DOHH2 (cell line): ENCODE results near the gene CTIF.

Source experiments
- H3F3A ChIP-seq: fragments of 200-600 bp; sonication (generic), shearing (Covaris generic); 2 replicates; pipeline ENCODE4 v1.6.0; 2016; ENCODE audit warnings: antibody characterized with exemption, mild to moderate bottlenecking; ENCODE audit not compliant: control insufficient read depth, insufficient read depth
- H3K27ac ChIP-seq: fragments of 200-600 bp; sonication (generic); 2 replicates; pipeline ENCODE4 v1.5.1; 2014; ENCODE audit warnings: low read depth, mild to moderate bottlenecking, low read length, moderate library complexity
- H3K27me3 ChIP-seq: fragments of 200-600 bp; sonication (generic); 2 replicates; pipeline ENCODE4 v1.6.1; 2014; ENCODE audit warnings: mild to moderate bottlenecking, low read length, mixed read lengths; ENCODE audit not compliant: control insufficient read depth
- H3K36me3 ChIP-seq: fragments of 200-600 bp; sonication (generic); 2 replicates; pipeline ENCODE4 v1.6.1; 2014; ENCODE audit warnings: mild to moderate bottlenecking, low read length, moderate library complexity, mixed read lengths; ENCODE audit not compliant: control insufficient read depth
- H3K4me1 ChIP-seq: fragments of 200-600 bp; sonication (generic); 2 replicates; pipeline ENCODE4 v1.6.1; 2014; ENCODE audit warnings: mild to moderate bottlenecking, low read length, mixed read lengths; ENCODE audit not compliant: control insufficient read depth
- H3K4me2 ChIP-seq: fragments of 200-600 bp; sonication (generic); 2 replicates; pipeline ENCODE4 v1.6.0; 2014; ENCODE audit warnings: mild to moderate bottlenecking, low read length, moderate library complexity
- H3K4me3 ChIP-seq: fragments of 200-600 bp; sonication (generic); 2 replicates; pipeline ENCODE4 v1.5.1; 2014; ENCODE audit warnings: mild to moderate bottlenecking, low read length, mixed read lengths
- H3K79me2 ChIP-seq: fragments of 200-600 bp; sonication (generic); 2 replicates; pipeline ENCODE4 v1.6.1; 2014; ENCODE audit warnings: mild to moderate bottlenecking, low read length, mixed read lengths; ENCODE audit not compliant: control insufficient read depth
- H3K9me2 ChIP-seq: fragments of 200-600 bp; sonication (generic); replicated peaks from 2 replicates; pipeline ENCODE4 v1.6.1; 2014; ENCODE audit warnings: mild to moderate bottlenecking, low read length, mixed read lengths; ENCODE audit not compliant: control insufficient read depth
- H3K9me3 ChIP-seq: fragments of 200-600 bp; sonication (generic); 2 replicates; pipeline ENCODE4 v1.6.1; 2014; ENCODE audit warnings: antibody characterized with exemption, low read length, mixed read lengths; ENCODE audit not compliant: control insufficient read depth, insufficient read depth
- H4K20me1 ChIP-seq: fragments of 200-600 bp; sonication (generic); 2 replicates; pipeline ENCODE4 v1.6.0; 2014; ENCODE audit warnings: low read depth, mild to moderate bottlenecking, antibody characterized with exemption, low read length, moderate library complexity; ENCODE audit not compliant: control insufficient read depth, insufficient read depth
- CTCF ChIP-seq: fragments of 200-600 bp; sonication (generic); IDR thresholded peaks from one replicate; pipeline ENCODE4 v1.5.1; 2014; ENCODE audit warnings: antibody characterized with exemption, mild to moderate bottlenecking, low read depth, low read length; ENCODE audit not compliant: poor library complexity, severe bottlenecking
- EZH2phosphoT487 ChIP-seq: fragments of 200-600 bp; sonication (generic); IDR thresholded peaks from 2 replicates; pipeline ENCODE4 v1.6.1; 2017; ENCODE audit warnings: borderline replicate concordance, mild to moderate bottlenecking, antibody characterized with exemption, low read length, moderate library complexity, mixed read lengths

Gene CTIF

GRCh38 chr18:48770243-48770642 is 231.4 kb downstream of the CTIF start:
- no peaks in the 10 kb centered on the region for H3K36me3 ChIP-seq

GRCh38 chr18:48771641-48772375 is 233.0 kb downstream of the CTIF start:
- no peak overlapping the region for H3K4me3 ChIP-seq
- H3K36me3 ChIP-seq, result no peaks in the 10 kb centered on the region
- H3K79me2 ChIP-seq, result no peaks in the 10 kb centered on the region
- TF ChIP-seq CTCF (no peak), EZH2phosphoT487 (no peak)
- peaks cover 4% of the 10 kb centered on the region; the same call in 1 of the 2 replicates for H3K27me3 ChIP-seq
- no peak overlapping the region for H3K4me2 ChIP-seq
- no peaks in the 10 kb centered on the region; the same call in 1 of the 2 replicates for H4K20me1 ChIP-seq
- H3K27ac ChIP-seq, result no peak overlapping the region
- H3K9me2 ChIP-seq, result no peaks in the 10 kb centered on the region
- H3K9me3 ChIP-seq, result no peaks in the 10 kb centered on the region
- H3K4me1 ChIP-seq, result no peaks in the 10 kb centered on the region
- H3F3A ChIP-seq, result no peaks in the 10 kb centered on the region

More at GRCh38 chr18:48770243-48770642, 231.4 kb downstream of the CTIF start:
- H3K27me3 ChIP-seq, result peaks cover 2% of the 10 kb centered on the region; the same call in 1 of the 2 replicates
- no peak overlapping the region for H3K27ac ChIP-seq
- H3K9me3 ChIP-seq, result no peaks in the 10 kb centered on the region
- no peaks in the 10 kb centered on the region for H3K79me2 ChIP-seq
- no peak overlapping the region for H3K4me2 ChIP-seq
- no peaks in the 10 kb centered on the region for H4K20me1 ChIP-seq
- no peak for TF ChIP-seq CTCF
- no peak for TF ChIP-seq EZH2phosphoT487
- no peak overlapping the region for H3K4me3 ChIP-seq
- no peaks in the 10 kb centered on the region for H3K9me2 ChIP-seq
- H3K4me1 ChIP-seq, result no peaks in the 10 kb centered on the region
- H3F3A ChIP-seq, result no peaks in the 10 kb centered on the region

- H3K9me3 ChIP-seq, result no peaks in the 10 kb centered on the region
- TF ChIP-seq EZH2phosphoT487 (no peak), CTCF (no peak)
- H3K4me1 ChIP-seq, result no peaks in the 10 kb centered on the region
- H3K79me2 ChIP-seq, result no peaks in the 10 kb centered on the region
- H3F3A ChIP-seq, result no peaks in the 10 kb centered on the region
- no peak overlapping the region for H3K4me3 ChIP-seq
- no peak overlapping the region for H3K27ac ChIP-seq
- H3K27me3 ChIP-seq, result peaks cover 5% of the 10 kb centered on the region; the same call in 1 of the 2 replicates
- no peaks in the 10 kb centered on the region for H3K36me3 ChIP-seq
- H3K9me2 ChIP-seq, result no peaks in the 10 kb centered on the region
- H3K4me2 ChIP-seq, result no peak overlapping the region
- no peaks in the 10 kb centered on the region; the same call in 1 of the 2 replicates for H4K20me1 ChIP-seq
Measured at GRCh38 chr18:48772457-48772856, 233.6 kb downstream of the CTIF start.
